ENCODE measurements around the gene DHRS7. TPM values are rescaled to one million over a fixed set of nuclear protein-coding genes. Genes with fewer than 3 reads are reported as not detected.

Gene DHRS7
- total RNA-seq, 1 experiment from 2014 or later: 71.4 TPM

DNA sequence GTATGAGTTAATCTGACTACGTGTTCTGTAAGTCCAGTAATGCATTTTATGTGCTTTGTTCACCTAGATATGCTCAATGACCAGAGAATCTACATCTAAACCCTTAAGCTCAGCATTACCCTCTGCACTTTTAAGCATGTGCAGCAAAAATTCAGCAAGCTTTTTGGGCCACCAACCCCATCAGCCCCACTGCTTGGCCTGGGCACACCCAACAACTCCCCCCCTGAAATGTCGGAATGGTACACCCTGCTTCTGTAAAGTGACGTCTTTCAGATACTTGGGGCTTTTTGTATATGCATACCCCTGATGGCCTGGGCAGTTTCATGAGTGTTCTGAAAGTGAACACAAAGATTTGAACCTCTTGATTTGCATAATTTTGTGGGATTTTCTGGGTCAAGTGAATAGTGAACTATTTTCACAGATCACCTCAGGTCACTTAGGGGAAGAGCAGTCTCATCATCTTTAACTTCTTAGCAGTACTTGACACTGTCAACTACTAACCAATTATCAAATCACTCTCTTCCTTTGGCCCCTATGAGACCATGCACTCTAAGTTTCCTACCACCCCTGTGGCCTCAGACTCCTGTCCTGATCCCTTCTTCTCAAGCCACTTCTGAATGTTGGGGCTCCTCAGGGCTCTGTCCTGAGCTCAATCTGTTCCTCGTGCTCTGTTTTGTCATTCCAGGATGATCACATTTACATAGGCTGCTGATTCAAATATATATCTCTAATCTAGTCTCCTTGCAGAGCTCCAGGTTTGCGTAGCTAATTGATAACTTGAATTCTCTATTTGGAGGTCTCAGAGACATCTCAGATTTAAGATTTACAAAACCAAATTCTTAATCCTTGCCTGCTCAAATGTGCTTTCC is 47.5 kb upstream of the DHRS7 start:
- Mint-ChIP-seq H3K4me3 (ENCODE audit: unreplicated experiment) (no peak overlapping the region), H3K4me1 (ENCODE audit: insufficient read depth, unreplicated experiment) (no peaks in the 10 kb centered on the region), H3K9me3 (ENCODE audit: unreplicated experiment) (no peaks in the 10 kb centered on the region), H3K27me3 (ENCODE audit: insufficient read depth, unreplicated experiment) (no peaks in the 10 kb centered on the region), H3K36me3 (ENCODE audit: insufficient read depth, unreplicated experiment) (no peaks in the 10 kb centered on the region), H3K27ac (ENCODE audit: low read depth, unreplicated experiment) (no peak overlapping the region)
- POLR2A ChIA-PET: interaction anchor here (0.7 to 1.5 kb wide), 2 partner anchors 35 to 1674 kb away, joined by 3 to 5 read pairs; no protein-coding TSS in a partner anchor
- no TSS peak for BruUV-seq (replicated peaks)
- DNase-seq (ENCODE audit: unreplicated experiment): no peak
- intact Hi-C loops (cut with micrococcal nuclease): no loop called here
- CTCF ChIA-PET: interaction anchor here (0.6 to 0.7 kb wide), 2 partner anchors 247 to 269 kb away, joined by 3 read pairs; no protein-coding TSS in a partner anchor
- no peak for TF ChIP-seq CTCF (IDR thresholded peaks at IDR 0.05; ENCODE audit: unreplicated experiment)

DNA sequence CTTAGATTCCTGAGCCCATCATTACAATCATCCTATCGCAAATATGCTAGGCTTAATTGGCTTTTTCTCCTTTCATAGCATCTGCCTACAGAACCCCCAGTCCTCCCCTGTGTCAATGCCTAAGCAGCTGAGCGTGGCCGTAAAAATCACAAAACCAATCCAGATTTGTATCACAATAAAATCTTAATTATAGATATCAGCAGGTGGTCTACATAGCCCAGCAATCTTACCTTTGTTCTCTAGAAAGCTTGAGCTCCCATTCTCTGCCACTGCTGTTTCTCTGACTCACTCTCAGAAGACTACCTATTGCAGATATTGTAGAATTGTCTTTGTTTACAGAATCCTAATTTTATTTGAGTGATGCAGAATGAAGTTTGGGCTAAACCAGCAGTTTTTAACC is 46.0 kb upstream of the DHRS7 start:
- no peaks in the 10 kb centered on the region for H3K4me1 Mint-ChIP-seq (ENCODE audit: insufficient read depth, unreplicated experiment)
- H3K4me3 Mint-ChIP-seq (ENCODE audit: unreplicated experiment): no peak overlapping the region
- H3K27ac Mint-ChIP-seq (ENCODE audit: low read depth, unreplicated experiment): no peak overlapping the region
- DNase-seq (ENCODE audit: unreplicated experiment): no peak
- ChIA-PET CTCF (no interaction called here), POLR2A (interaction anchor here (1.5 kb wide), 1 partner anchor 37 kb away, joined by 5 read pairs; no protein-coding TSS in a partner anchor)
- BruUV-seq (replicated peaks): no TSS peak
- no peaks in the 10 kb centered on the region for H3K9me3 Mint-ChIP-seq (ENCODE audit: unreplicated experiment)
- no peak for TF ChIP-seq CTCF (IDR thresholded peaks at IDR 0.05; ENCODE audit: unreplicated experiment)
- H3K27me3 Mint-ChIP-seq (ENCODE audit: insufficient read depth, unreplicated experiment): no peaks in the 10 kb centered on the region
- intact Hi-C loops (cut with micrococcal nuclease): no loop called here
- H3K36me3 Mint-ChIP-seq (ENCODE audit: insufficient read depth, unreplicated experiment): no peaks in the 10 kb centered on the region

GRCh38 chr14:60210703-60211102 is 45.5 kb upstream of the DHRS7 start:
- no peak for TF ChIP-seq CTCF (IDR thresholded peaks at IDR 0.05; ENCODE audit: unreplicated experiment)
- no peaks in the 10 kb centered on the region for H3K4me1 Mint-ChIP-seq (ENCODE audit: insufficient read depth, unreplicated experiment)
- H3K27me3 Mint-ChIP-seq (ENCODE audit: insufficient read depth, unreplicated experiment): no peaks in the 10 kb centered on the region
- no peaks in the 10 kb centered on the region for H3K9me3 Mint-ChIP-seq (ENCODE audit: unreplicated experiment)
- BruUV-seq (replicated peaks): no TSS peak
- ChIA-PET POLR2A (no interaction called here), CTCF (no interaction called here)
- DNase-seq (ENCODE audit: unreplicated experiment): no peak
- intact Hi-C loops (cut with micrococcal nuclease): no loop called here
- no peaks in the 10 kb centered on the region for H3K36me3 Mint-ChIP-seq (ENCODE audit: insufficient read depth, unreplicated experiment)
- no peak overlapping the region for H3K27ac Mint-ChIP-seq (ENCODE audit: low read depth, unreplicated experiment)
- H3K4me3 Mint-ChIP-seq (ENCODE audit: unreplicated experiment): no peak overlapping the region

DNA sequence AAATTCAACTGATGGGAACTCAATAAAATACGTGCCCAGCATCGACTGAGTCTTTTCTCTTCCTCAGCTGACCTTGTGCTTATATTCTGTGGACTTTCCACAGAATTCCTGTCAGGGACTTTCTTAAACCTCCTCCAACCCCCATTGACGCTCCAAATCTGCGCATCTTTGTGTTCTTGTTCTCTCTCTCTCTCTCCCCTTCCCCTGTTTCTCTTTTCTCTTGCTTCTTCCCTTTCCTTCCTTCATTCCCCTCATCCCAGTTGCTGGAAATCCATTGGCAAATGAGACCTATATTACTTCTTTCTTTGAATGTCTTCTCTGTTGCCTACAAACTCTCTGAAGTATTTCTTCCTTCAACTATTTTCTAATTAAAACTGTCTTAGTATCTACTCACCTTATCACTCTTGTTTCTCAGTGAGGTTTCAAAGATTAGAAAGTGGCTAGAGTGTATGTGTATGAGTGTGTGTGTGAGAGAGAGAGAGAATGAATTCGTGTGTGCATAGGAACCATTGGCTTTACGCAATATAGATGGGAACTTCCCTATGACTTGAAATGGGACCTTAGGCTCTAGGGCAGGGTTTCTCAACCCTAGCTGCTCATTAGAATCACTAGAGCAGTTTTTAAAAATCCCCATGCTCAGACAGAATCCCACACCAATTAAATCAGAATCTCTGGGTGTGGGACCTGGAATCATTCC is 41.8 kb upstream of the DHRS7 start:
- Mint-ChIP-seq H3K36me3 (ENCODE audit: insufficient read depth, unreplicated experiment) (no peaks in the 10 kb centered on the region), H3K4me3 (ENCODE audit: unreplicated experiment) (no peak overlapping the region), H3K9me3 (ENCODE audit: unreplicated experiment) (no peaks in the 10 kb centered on the region), H3K27ac (ENCODE audit: low read depth, unreplicated experiment) (no peak overlapping the region), H3K4me1 (ENCODE audit: insufficient read depth, unreplicated experiment) (no peaks in the 10 kb centered on the region), H3K27me3 (ENCODE audit: insufficient read depth, unreplicated experiment) (no peaks in the 10 kb centered on the region)
- intact Hi-C loops (cut with micrococcal nuclease): no loop called here
- ChIA-PET CTCF (interaction anchor here (0.6 to 1.9 kb wide), 2 partner anchors 21 to 243 kb away, joined by 3 to 5 read pairs; no protein-coding TSS in a partner anchor), POLR2A (interaction anchor here (0.7 kb wide), 1 partner anchor 8 kb away, joined by 3 read pairs; no protein-coding TSS in a partner anchor)
- peak; percentile 18 for DNase-seq (ENCODE audit: unreplicated experiment)
- no peak for TF ChIP-seq CTCF (IDR thresholded peaks at IDR 0.05; ENCODE audit: unreplicated experiment)
- BruUV-seq (replicated peaks): no TSS peak
